Colonic mucosa (tissue), 4 donors: Measurements from ENCODE around the gene KRTAP19-6. TPM values are rescaled to one million over a fixed set of nuclear protein-coding genes. Genes with fewer than 3 reads are reported as not detected.

Source experiments
- DNase-seq: peaks from one replicate; pipeline ENCODE4 v3.0.0-alpha.2; 2020
- H3K27ac ChIP-seq: fragments of 200-600 bp; one replicate; pipeline ENCODE4 v1.8.0; 2021
- H3K27me3 ChIP-seq: fragments of 200-600 bp; one replicate; pipeline ENCODE4 v1.8.0; 2021
- H3K36me3 ChIP-seq: fragments of 200-600 bp; one replicate; pipeline ENCODE4 v1.8.0; 2021
- H3K4me1 ChIP-seq: fragments of 200-600 bp; one replicate; pipeline ENCODE4 v1.8.0; 2021; ENCODE audit warnings: mild to moderate bottlenecking
- H3K4me3 ChIP-seq: fragments of 200-600 bp; one replicate; pipeline ENCODE4 v1.8.0; 2021
- H3K9ac ChIP-seq, 2 donors: one replicate each; pipeline ENCODE4 v1.7.0; 2013; ENCODE audit warnings: control low read depth in 2 of 2, low read depth in 2 of 2, low read length in 2 of 2
- H3K9me3 ChIP-seq: fragments of 200-600 bp; one replicate; pipeline ENCODE4 v1.8.0; 2021
- intact Hi-C: fragments of 100-400 bp; cut with DNase I; formaldehyde crosslinking; loops from one replicate; pipeline ENCODE4 v1.14.1; 2022
- total RNA-seq, 2 donors: library from RNA; stranded (reverse); fragmentation: NEBNext Ultra II Directional in 1 of 2; extraction: Animal tissue kit (Norgen Biotek cat#: 25700) in 1 of 2; gene quantifications; one replicate each; pipeline ENCODE4 v1.2.1, GENCODE V29; 2021
- TF ChIP-seq, protein P1 (sequence below): fragments of 200-600 bp; IDR thresholded peaks from one replicate; pipeline ENCODE4 v1.8.0; 2022; ENCODE audit warnings: antibody characterized with exemption, mild to moderate bottlenecking
- donor health status: healthy.
- donor health status: DM: no; HTN: no; CAD: no.
- donor health status: DM: no; HTN: no; CAD: no.

The KRTAP19-6 gene
- total RNA-seq, 2 donors from 2014 or later: not detected

DNA sequence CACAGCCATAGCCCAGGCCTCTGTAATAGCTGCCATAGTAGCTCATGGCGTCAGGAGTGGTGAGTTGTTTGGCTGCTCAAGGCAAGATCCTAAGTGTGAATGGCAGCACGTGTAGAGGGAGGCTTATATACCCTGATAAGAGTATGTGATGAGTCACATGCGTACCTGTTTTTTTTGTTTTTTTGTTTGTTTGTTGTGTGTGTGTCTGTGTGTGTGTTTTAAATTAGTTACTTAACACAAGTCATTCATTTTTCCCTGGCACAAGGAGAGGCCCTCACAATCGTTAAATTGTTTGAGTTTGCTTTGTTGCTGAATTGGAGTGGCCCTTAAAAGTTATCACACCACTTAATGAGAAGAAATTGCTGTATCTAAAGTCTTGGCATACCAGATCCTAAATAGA lies 44.6 kb downstream of the KRTAP19-6 start, which contains the start of gene KRTAP19-4:
Gene KRTAP19-4 (minus strand): TSS at position 101 of the 400 bp plus-strand sequence. CDS start 55 bp downstream, at position 46.
- H3K4me3 ChIP-seq: no peak within 1 kb of the TSS
- H3K4me1 ChIP-seq: no peaks in the 10 kb centered on the region
- H3K27ac ChIP-seq: no peak within 1 kb of the TSS
- TF ChIP-seq, protein P1, sequence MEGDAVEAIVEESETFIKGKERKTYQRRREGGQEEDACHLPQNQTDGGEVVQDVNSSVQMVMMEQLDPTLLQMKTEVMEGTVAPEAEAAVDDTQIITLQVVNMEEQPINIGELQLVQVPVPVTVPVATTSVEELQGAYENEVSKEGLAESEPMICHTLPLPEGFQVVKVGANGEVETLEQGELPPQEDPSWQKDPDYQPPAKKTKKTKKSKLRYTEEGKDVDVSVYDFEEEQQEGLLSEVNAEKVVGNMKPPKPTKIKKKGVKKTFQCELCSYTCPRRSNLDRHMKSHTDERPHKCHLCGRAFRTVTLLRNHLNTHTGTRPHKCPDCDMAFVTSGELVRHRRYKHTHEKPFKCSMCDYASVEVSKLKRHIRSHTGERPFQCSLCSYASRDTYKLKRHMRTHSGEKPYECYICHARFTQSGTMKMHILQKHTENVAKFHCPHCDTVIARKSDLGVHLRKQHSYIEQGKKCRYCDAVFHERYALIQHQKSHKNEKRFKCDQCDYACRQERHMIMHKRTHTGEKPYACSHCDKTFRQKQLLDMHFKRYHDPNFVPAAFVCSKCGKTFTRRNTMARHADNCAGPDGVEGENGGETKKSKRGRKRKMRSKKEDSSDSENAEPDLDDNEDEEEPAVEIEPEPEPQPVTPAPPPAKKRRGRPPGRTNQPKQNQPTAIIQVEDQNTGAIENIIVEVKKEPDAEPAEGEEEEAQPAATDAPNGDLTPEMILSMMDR: no peak
- no peak within 1 kb of the TSS for H3K9ac ChIP-seq
- no peaks in the 10 kb centered on the region for H3K27me3 ChIP-seq
- no peak for DNase-seq
- intact Hi-C loops: no loop called here
- H3K36me3 ChIP-seq: no peaks in the 10 kb centered on the region
- no peaks in the 10 kb centered on the region for H3K9me3 ChIP-seq

DNA sequence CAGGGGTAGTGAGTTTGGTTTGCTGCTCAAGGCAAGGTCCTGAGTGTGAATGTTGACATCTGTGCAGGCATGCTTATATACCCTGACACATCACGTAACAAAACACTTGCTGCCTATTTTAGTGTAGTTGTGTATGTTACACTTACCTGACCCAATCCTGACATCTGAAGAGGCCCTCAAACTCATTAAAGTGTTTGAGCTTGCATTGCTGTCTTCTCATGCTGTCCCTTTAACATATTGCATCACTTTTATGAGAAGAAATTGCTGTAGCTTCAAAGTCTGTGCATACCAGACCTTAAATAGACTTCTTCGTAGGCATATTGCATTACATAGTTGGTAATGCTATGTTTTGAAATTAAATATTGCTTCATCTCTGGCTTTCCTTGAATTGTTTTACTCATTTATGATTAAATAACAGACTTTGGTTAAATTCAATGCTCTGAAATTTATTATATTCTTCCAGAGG lies 49.7 kb downstream of the KRTAP19-6 start, which contains the start of gene KRTAP19-3:
Gene KRTAP19-3 (minus strand): TSS at position 51 of the 466 bp plus-strand sequence. CDS start 56 bp downstream, outside the sequence.
- Histone ChIP-seq H3K27me3 (no peaks in the 10 kb centered on the region), H3K4me1 (no peaks in the 10 kb centered on the region), H3K9me3 (no peaks in the 10 kb centered on the region), H3K9ac (no peak within 1 kb of the TSS), H3K36me3 (no peaks in the 10 kb centered on the region), H3K27ac (no peak within 1 kb of the TSS), H3K4me3 (no peak within 1 kb of the TSS)
- no peak for DNase-seq
- TF ChIP-seq, protein P1: no peak
- intact Hi-C loops: no loop called here

Other genes starting within 250 kb of the KRTAP19-6 start
- gene KRTAP26-1, start 221.5 kb downstream of the KRTAP19-6 start, total RNA-seq: not detected
- not detected for gene KRTAP27-1, start 204.2 kb downstream of the KRTAP19-6 start, total RNA-seq
- not detected for gene KRTAP23-1, start 193.3 kb downstream of the KRTAP19-6 start, total RNA-seq
- 1 to 10 TPM; 2.3 to 6.0 TPM for gene KRTAP13-2, start 169.6 kb downstream of the KRTAP19-6 start, total RNA-seq
- gene KRTAP13-1, start 145.8 kb downstream of the KRTAP19-6 start, total RNA-seq: not detected
- gene KRTAP13-3, start 115.9 kb downstream of the KRTAP19-6 start, total RNA-seq: not detected
- gene KRTAP13-4, start 111.6 kb downstream of the KRTAP19-6 start, total RNA-seq: not detected
- not detected for gene KRTAP15-1, start 101.6 kb downstream of the KRTAP19-6 start, total RNA-seq
- not detected for gene KRTAP19-1, start 61.5 kb downstream of the KRTAP19-6 start, total RNA-seq
- not detected for gene KRTAP19-2, start 54.4 kb downstream of the KRTAP19-6 start, total RNA-seq
- not detected for gene KRTAP19-3, start 49.9 kb downstream of the KRTAP19-6 start, total RNA-seq
- gene KRTAP19-4, start 44.7 kb downstream of the KRTAP19-6 start, total RNA-seq: not detected
- gene KRTAP19-5, start 39.7 kb downstream of the KRTAP19-6 start, total RNA-seq: not detected
- not detected for gene KRTAP19-7, start 19.4 kb upstream of the KRTAP19-6 start, total RNA-seq
- not detected for gene KRTAP22-2, start 48.5 kb upstream of the KRTAP19-6 start, total RNA-seq
- gene KRTAP6-3, start 50.6 kb upstream of the KRTAP19-6 start, total RNA-seq: not detected
- not detected for gene KRTAP6-2, start 57.0 kb upstream of the KRTAP19-6 start, total RNA-seq
- not detected for gene KRTAP22-1, start 59.2 kb upstream of the KRTAP19-6 start, total RNA-seq
- gene KRTAP6-1, start 72.1 kb upstream of the KRTAP19-6 start, total RNA-seq: not detected
- gene KRTAP20-1, start 74.6 kb upstream of the KRTAP19-6 start, total RNA-seq: not detected
- not detected for gene KRTAP20-4, start 78.8 kb upstream of the KRTAP19-6 start, total RNA-seq
- gene KRTAP20-2, start 93.3 kb upstream of the KRTAP19-6 start, total RNA-seq: not detected
- gene KRTAP20-3, start 101.0 kb upstream of the KRTAP19-6 start, total RNA-seq: not detected
- gene KRTAP21-3, start 176.9 kb upstream of the KRTAP19-6 start, total RNA-seq: not detected
- not detected for gene KRTAP21-2, start 205.4 kb upstream of the KRTAP19-6 start, total RNA-seq
- not detected for gene KRTAP21-1, start 213.6 kb upstream of the KRTAP19-6 start, total RNA-seq